H1 (cell line): ENCODE results near the gene IGF2BP3. TPM values are rescaled to one million over a fixed set of nuclear protein-coding genes. Genes with fewer than 3 reads are reported as not detected.

Experiments used
- CTCF ChIA-PET: fragments of 300-600 bp; sonication (Branson Sonifier 250); formaldehyde crosslinking; loops from one replicate; lab custom pipeline; 2021; ENCODE audit not compliant: partially characterized antibody; lab: Charles Lee
- POLR2A ChIA-PET: fragments of 300-600 bp; sonication (Branson Sonifier 250); formaldehyde crosslinking; loops from one replicate; lab custom pipeline; 2021; ENCODE audit warnings: inconsistent platforms; ENCODE audit not compliant: partially characterized antibody; lab: Charles Lee
- DNase-seq, 2 experiments: peaks; one replicate each; pipeline versions ENCODE4 v3.0.0 to v3.0.0-alpha.2; 2010 to 2022; ENCODE audit warnings: low spot score in 2 of 2, low read depth in 1 of 2, mixed read lengths in 1 of 2
- FAIRE-seq: peaks from 2 replicates; lab custom pipeline; 2011; peaks lifted over from hg19 to GRCh38; lab: Jason Lieb, UNC
- H2AFZ ChIP-seq: 2 replicates; pipeline ENCODE4 v1.8.1; 2012; ENCODE audit warnings: low read length, inconsistent platforms
- H2AK5ac ChIP-seq: 2 replicates; pipeline ENCODE4 v1.6.1; 2013; ENCODE audit warnings: low read depth, low read length
- H2BK120ac ChIP-seq: replicated peaks from 2 replicates; pipeline ENCODE3; 2013; ENCODE audit warnings: low read depth, low read length, inconsistent platforms
- H2BK12ac ChIP-seq: 2 replicates; pipeline ENCODE4 v1.6.1; 2013; ENCODE audit warnings: low read depth, low read length
- H2BK15ac ChIP-seq: 2 replicates; pipeline ENCODE4 v1.6.1; 2013; ENCODE audit warnings: low read length
- H2BK20ac ChIP-seq: 2 replicates; pipeline ENCODE4 v1.6.1; 2013; ENCODE audit warnings: low read length
- H2BK5ac ChIP-seq: 2 replicates; pipeline ENCODE4 v1.6.1; 2013; ENCODE audit warnings: low read depth, low read length
- H3K14ac ChIP-seq: 2 replicates; pipeline ENCODE4 v1.6.1; 2013; ENCODE audit warnings: inconsistent platforms; ENCODE audit not compliant: insufficient read length
- H3K18ac ChIP-seq: 2 replicates; pipeline ENCODE4 v1.6.1; 2013; ENCODE audit warnings: low read length; ENCODE audit errors: extremely low read depth
- H3K23ac ChIP-seq: 2 replicates; pipeline ENCODE4 v1.6.1; 2013; ENCODE audit warnings: inconsistent platforms; ENCODE audit not compliant: insufficient read length
- H3K23me2 ChIP-seq: 2 replicates; pipeline ENCODE4 v1.6.1; 2013; ENCODE audit warnings: low read depth, low read length
- H3K27ac ChIP-seq: 2 replicates; pipeline ENCODE4 v1.6.1; 2011; ENCODE audit warnings: low read depth, low read length, inconsistent platforms
- H3K27me3 ChIP-seq, 4 experiments: replicated peaks in 1 of 4; 1 replicate in 1 of 4; 2 replicates in 3 of 4; pipeline versions ENCODE4 v1.6.1 to v1.8.1; 2011 to 2013; ENCODE audit warnings: low read length in 3 of 4, mild to moderate bottlenecking in 3 of 4, inconsistent platforms in 2 of 4, mixed read lengths in 2 of 4, moderate library complexity in 1 of 4; ENCODE audit not compliant: control insufficient read depth in 3 of 4, insufficient read depth in 3 of 4; ENCODE audit errors: extremely low read depth in 1 of 4
- H3K36me3 ChIP-seq, 4 experiments: 2 replicates each; pipeline versions ENCODE4 v1.6.1 to v1.8.1; 2011 to 2013; ENCODE audit warnings: mild to moderate bottlenecking in 4 of 4, low read length in 3 of 4, moderate library complexity in 2 of 4, control low read depth in 1 of 4, inconsistent platforms in 1 of 4; ENCODE audit not compliant: insufficient read depth in 4 of 4, control insufficient read depth in 2 of 4
- H3K4ac ChIP-seq: replicated peaks from 2 replicates; pipeline ENCODE3; 2013; ENCODE audit warnings: low read length, low read depth, mixed read lengths, inconsistent platforms; ENCODE audit not compliant: insufficient read length
- H3K4me1 ChIP-seq, 4 experiments: replicated peaks in 1 of 4; 1 replicate in 1 of 4; 2 replicates in 3 of 4; pipeline versions ENCODE4 v1.6.1 to v1.8.1; 2011 to 2013; ENCODE audit warnings: low read length in 3 of 4, inconsistent platforms in 2 of 4, mixed read lengths in 1 of 4; ENCODE audit not compliant: insufficient read depth in 4 of 4, control insufficient read depth in 3 of 4
- H3K4me2 ChIP-seq, 2 experiments: 2 replicates each; pipeline versions ENCODE4 v1.6.1 to v1.8.1; 2011 to 2013; ENCODE audit warnings: low read depth in 2 of 2, low read length in 2 of 2, control low read depth in 1 of 2, inconsistent platforms in 1 of 2, mild to moderate bottlenecking in 1 of 2; ENCODE audit not compliant: insufficient read depth in 1 of 2
- H3K4me3 ChIP-seq, 4 experiments: fragments of 200-600, 300-600 bp in 1 of 4; sonication (generic), shearing (Covaris generic), sonication (Bioruptor Twin) in 1 of 4; 2 replicates each; pipeline versions ENCODE4 v1.5.1 to v1.8.1; 2011 to 2016; ENCODE audit warnings: low read length in 4 of 4, low read depth in 3 of 4, control low read depth in 2 of 4, inconsistent platforms in 2 of 4, mild to moderate bottlenecking in 2 of 4, mixed read lengths in 1 of 4, moderate library complexity in 1 of 4; ENCODE audit not compliant: insufficient read depth in 2 of 4; ENCODE audit errors: extremely low read depth in 1 of 4
- H3K56ac ChIP-seq: replicated peaks from 2 replicates; pipeline ENCODE3; 2013; ENCODE audit warnings: low read depth, mild to moderate bottlenecking, mixed read lengths, low read length, inconsistent platforms; ENCODE audit not compliant: insufficient read length
- H3K79me1 ChIP-seq: 2 replicates; pipeline ENCODE4 v1.6.1; 2013; ENCODE audit warnings: low read depth, low read length, control low read depth
- H3K79me2 ChIP-seq, 2 experiments: 2 replicates each; pipeline versions ENCODE4 v1.6.1 to v1.8.1; 2012 to 2013; ENCODE audit warnings: low read length in 2 of 2, mild to moderate bottlenecking in 2 of 2, inconsistent platforms in 1 of 2; ENCODE audit not compliant: insufficient read depth in 2 of 2, control insufficient read depth in 1 of 2
- H3K9ac ChIP-seq, 4 experiments: replicated peaks in 1 of 4; 1 replicate in 1 of 4; 2 replicates in 3 of 4; pipeline versions ENCODE4 v1.6.1 to v1.8.1; 2011 to 2013; ENCODE audit warnings: low read depth in 3 of 4, low read length in 3 of 4, control low read depth in 2 of 4, mild to moderate bottlenecking in 2 of 4, moderate library complexity in 2 of 4, inconsistent platforms in 1 of 4; ENCODE audit errors: extremely low read depth in 1 of 4
- H3K9me3 ChIP-seq, 2 experiments: 2 replicates each; pipeline versions ENCODE4 v1.6.1 to v1.8.1; 2012 to 2013; ENCODE audit warnings: mild to moderate bottlenecking in 2 of 2, moderate library complexity in 2 of 2, control low read depth in 1 of 2, inconsistent platforms in 1 of 2, low read depth in 1 of 2, low read length in 1 of 2, mixed read lengths in 1 of 2; ENCODE audit not compliant: insufficient read depth in 2 of 2
- H4K20me1 ChIP-seq, 2 experiments: replicated peaks in 1 of 2; 2 replicates each; pipeline versions ENCODE3 to v1.8.1; 2011 to 2013; ENCODE audit warnings: inconsistent platforms in 2 of 2, low read length in 2 of 2, mild to moderate bottlenecking in 1 of 2; ENCODE audit not compliant: insufficient read depth in 2 of 2, control insufficient read depth in 1 of 2
- H4K5ac ChIP-seq: 2 replicates; pipeline ENCODE4 v1.6.1; 2013; ENCODE audit warnings: low read length, low read depth, mixed read lengths, inconsistent platforms; ENCODE audit not compliant: insufficient read length
- H4K8ac ChIP-seq: 2 replicates; pipeline ENCODE4 v1.8.0; 2013; ENCODE audit warnings: mild to moderate bottlenecking, moderate library complexity, low read length, inconsistent platforms; ENCODE audit not compliant: insufficient read depth; ENCODE audit errors: extremely low read depth
- H4K91ac ChIP-seq: replicated peaks from 2 replicates; pipeline ENCODE3; 2013; ENCODE audit warnings: low read length, mixed read lengths, inconsistent platforms; ENCODE audit not compliant: insufficient read length
- BACH1 ChIP-seq: IDR thresholded peaks from 2 replicates; pipeline ENCODE4 v1.6.1; 2012; ENCODE audit warnings: low read length, improper control_type of control experiment
- CBX5 ChIP-seq: fragments of 300-800, 300-1000 bp; sonication (generic); IDR thresholded peaks from 2 replicates; pipeline ENCODE4 v1.7.1; 2016; ENCODE audit warnings: antibody characterized with exemption, low read length, low read depth
- CEBPB ChIP-seq: IDR thresholded peaks from 2 replicates; pipeline ENCODE4 v1.6.1; 2012; ENCODE audit warnings: low read depth, low read length
- GABPA ChIP-seq: IDR thresholded peaks from 2 replicates; pipeline ENCODE4 v1.6.1; 2011; ENCODE audit warnings: mild to moderate bottlenecking, low read length, moderate library complexity, borderline replicate concordance; ENCODE audit not compliant: insufficient read depth
- HDAC2 ChIP-seq, 2 experiments: fragments of 300-600 bp in 1 of 2; sonication (generic) in 1 of 2; IDR thresholded peaks; 2 replicates each; pipeline ENCODE4 v1.6.1; 2011 to 2012; ENCODE audit warnings: low read depth in 2 of 2, low read length in 2 of 2, mild to moderate bottlenecking in 2 of 2, moderate library complexity in 2 of 2, borderline replicate concordance in 1 of 2, inconsistent platforms in 1 of 2
- KDM4A ChIP-seq: IDR thresholded peaks from one replicate; pipeline ENCODE4 v1.7.1; 2012; ENCODE audit warnings: low read depth, mild to moderate bottlenecking, moderate library complexity, low read length, inconsistent platforms; ENCODE audit not compliant: severe bottlenecking
- PHF8 ChIP-seq: fragments of 200-600 bp; sonication (generic); conservative IDR thresholded peaks from 2 replicates; pipeline ENCODE4 v1.7.1; 2012; ENCODE audit warnings: low read depth, mild to moderate bottlenecking, inconsistent platforms, low read length, moderate library complexity
- POLR2A ChIP-seq, 2 experiments: IDR thresholded peaks; 1 replicate in 1 of 2; 2 replicates in 1 of 2; pipeline ENCODE4 v1.6.1; 2011; ENCODE audit warnings: low read depth in 2 of 2, low read length in 2 of 2, mild to moderate bottlenecking in 2 of 2; ENCODE audit errors: control extremely low read depth in 1 of 2
- RAD21 ChIP-seq, 2 experiments: IDR thresholded peaks in 1 of 2; conservative IDR thresholded peaks in 1 of 2; 2 replicates each; pipeline ENCODE4 v1.6.1; 2011; ENCODE audit warnings: low read depth in 2 of 2, low read length in 2 of 2, improper control_type of control experiment in 1 of 2, inconsistent platforms in 1 of 2, mild to moderate bottlenecking in 1 of 2, moderate library complexity in 1 of 2
- SP1 ChIP-seq: IDR thresholded peaks from 2 replicates; pipeline ENCODE4 v1.6.1; 2011; ENCODE audit warnings: low read depth, low read length
- SRF ChIP-seq: IDR thresholded peaks from 2 replicates; pipeline ENCODE4 v1.6.1; 2011; ENCODE audit warnings: mild to moderate bottlenecking, low read depth, low read length, moderate library complexity
- TBP ChIP-seq: IDR thresholded peaks from 2 replicates; pipeline ENCODE4 v1.6.1; 2011; ENCODE audit warnings: low read depth, low read length, improper control_type of control experiment
- WGBS, 2 experiments: shearing (Covaris generic) in 1 of 2; methylation state at CpG; one replicate each; pipeline versions ENCODE4 v1.1.6 to v1.1.7; 2013 to 2015; ENCODE audit warnings: low lambda C conversion rate in 2 of 2, mixed read lengths in 2 of 2, inconsistent platforms in 1 of 2, low coverage in 1 of 2, missing lambda C conversion rate in 1 of 2; ENCODE audit not compliant: insufficient replicate concordance in 2 of 2, insufficient coverage in 1 of 2, insufficient read length in 1 of 2; ENCODE audit errors: extremely low coverage in 1 of 2, missing lambda C conversion rate in 1 of 2; 5-methylcytosine and 5-hydroxymethylcytosine counted together
- polyA plus RNA-seq, 7 experiments: library from polyadenylated mRNA; depleted of rRNA in 3 of 7; stranded (reverse) in 5 of 7; unstranded in 2 of 7; fragments of >200 nt in 5 of 7; fragments of 200-250 nt in 2 of 7; gene quantifications; 1 replicate in 5 of 7; 2 replicates in 1 of 7; 4 replicates in 1 of 7; pipeline versions ENCODE4 v1.2.1 to v1.2.3, GENCODE V29; 2011 to 2013; ENCODE audit warnings: missing spikeins in 2 of 7, mixed read lengths in 2 of 7
- total RNA-seq: library from RNA; stranded (reverse); fragmentation: NEBNext Ultra II Directional; extraction: Animal tissue kit (Norgen Biotek cat#: 25700); gene quantifications from 2 replicates; pipeline ENCODE4 v1.2.1, GENCODE V29; 2021
- TF ChIP-seq, protein P1 (sequence below): IDR thresholded peaks from 2 replicates; pipeline ENCODE4 v1.6.1; 2011; ENCODE audit warnings: low read length, improper control_type of control experiment

Gene IGF2BP3
- total and polyA plus RNA-seq, 2 of the 8 experiments (the other 6 are each of a cell fraction or from before 2014, with no cell fraction given): 66.3 to 193 TPM

DNA sequence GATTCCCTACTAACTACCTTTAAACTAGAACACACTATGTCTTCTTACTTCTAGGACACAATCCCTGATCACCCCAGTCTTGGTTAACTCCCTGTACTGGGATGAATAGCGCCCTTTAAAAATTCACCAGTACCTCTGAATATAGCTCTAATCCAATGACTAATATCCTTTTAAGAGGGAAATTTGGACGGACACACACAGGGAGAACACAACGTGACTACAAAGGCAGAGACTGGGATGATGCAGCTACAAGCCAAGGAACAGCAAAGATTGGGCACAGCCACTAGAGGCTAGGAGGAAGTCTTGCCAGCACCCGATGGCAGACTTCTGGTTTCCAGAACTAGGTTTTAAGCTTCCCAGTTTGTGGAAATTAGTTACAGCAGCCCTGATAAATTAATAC is 89.7 kb downstream of the IGF2BP3 start:
- Histone ChIP-seq H2BK15ac (no peak overlapping the region), H3K14ac (no peak overlapping the region), H3K79me1 (peaks cover 13% of the 10 kb centered on the region), H3K4me1 (peaks cover 0 to 5% (median 0%) of the 10 kb centered on the region in 4 experiments; a peak in 1 of 7 replicates), H3K18ac (no peak overlapping the region), H2BK5ac (no peak overlapping the region), H2BK120ac (no peak overlapping the region), H3K9me3 (no peaks in the 10 kb centered on the region), H3K4me2 (no peak overlapping the region), H3K27me3 (no peaks in the 10 kb centered on the region), H2BK12ac (no peak overlapping the region), H3K79me2 (peaks cover 6 to 96% of the 10 kb centered on the region in 2 experiments; a peak in 3 of 4 replicates), H3K27ac (no peak overlapping the region), H3K23me2 (no peaks in the 10 kb centered on the region), H2AK5ac (no peak overlapping the region), H3K9ac (no peak overlapping the region), H4K20me1 (peaks cover 15 to 24% of the 10 kb centered on the region in 2 experiments), H4K8ac (no peak overlapping the region), H2BK20ac (no peak overlapping the region), H3K36me3 (peaks cover 0 to 22% (median 4%) of the 10 kb centered on the region in 4 experiments; a peak in 4 of 8 replicates), H2AFZ (no peak overlapping the region), H3K56ac (no peak overlapping the region), H4K91ac (no peak overlapping the region), H3K4me3 (no peak overlapping the region), H3K4ac (no peak overlapping the region), H4K5ac (no peak overlapping the region), H3K23ac (no peak overlapping the region)
- POLR2A ChIA-PET: interaction anchor here (1.1 to 1.2 kb wide), 2 partner anchors 14 to 38 kb away, joined by 3 to 4 read pairs; no protein-coding TSS in a partner anchor
- WGBS, 2 experiments: 90% methylated on average over 4 of the region's 4 CpGs; no CpG with 5 or more reads in 1 of the 2 experiments
- FAIRE-seq (no peak), DNase-seq (no peak)
- CTCF ChIA-PET: interaction anchor here (1.1 to 1.5 kb wide), 2 partner anchors 10 to 109 kb away, joined by 3 to 8 read pairs; no protein-coding TSS in a partner anchor
- no peak for TF ChIP-seq GABPA
- no peak for TF ChIP-seq HDAC2 (IDR thresholded peaks at IDR 0.05; ENCODE audit: borderline replicate concordance in 1 of 2, low read depth in 2 of 2, low read length in 2 of 2)
- TF ChIP-seq TBP: no peak
- no peak for TF ChIP-seq SP1
- no peak for TF ChIP-seq PHF8
- TF ChIP-seq POLR2A (IDR thresholded peaks at IDR 0.05; ENCODE audit: control extremely low read depth in 1 of 2, low read depth in 2 of 2, low read length in 2 of 2): no peak
- TF ChIP-seq BACH1: no peak
- no peak for TF ChIP-seq CBX5
- TF ChIP-seq KDM4A: no peak
- TF ChIP-seq SRF: no peak
- no peak for TF ChIP-seq CEBPB
- TF ChIP-seq RAD21 (IDR thresholded peaks at IDR 0.05 in 1 of 2, conservative IDR thresholded peaks at IDR 0.05 in 1 of 2; ENCODE audit: low read depth in 2 of 2, low read length in 2 of 2): no peak
- TF ChIP-seq, protein P1, sequence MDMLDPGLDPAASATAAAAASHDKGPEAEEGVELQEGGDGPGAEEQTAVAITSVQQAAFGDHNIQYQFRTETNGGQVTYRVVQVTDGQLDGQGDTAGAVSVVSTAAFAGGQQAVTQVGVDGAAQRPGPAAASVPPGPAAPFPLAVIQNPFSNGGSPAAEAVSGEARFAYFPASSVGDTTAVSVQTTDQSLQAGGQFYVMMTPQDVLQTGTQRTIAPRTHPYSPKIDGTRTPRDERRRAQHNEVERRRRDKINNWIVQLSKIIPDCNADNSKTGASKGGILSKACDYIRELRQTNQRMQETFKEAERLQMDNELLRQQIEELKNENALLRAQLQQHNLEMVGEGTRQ: no peak
